ENCODE results near the gene ETFA. TPM values are rescaled to one million over a fixed set of nuclear protein-coding genes. Genes with fewer than 3 reads are reported as not detected.
A peak's percentile ranks its signal among the peaks of the same experiment; 100 is the strongest.

ETFA gene
- polyA plus RNA-seq, 3 donors, result 62.1 to 178 (median 166) TPM

GRCh38 chr15:76168237-76168984 is 142.9 kb downstream of the ETFA start:
- no peak overlapping the region for H3K27ac ChIP-seq (ENCODE audit: low read depth in 1 of 2, low read length in 2 of 2)
- H3K4me1 Mint-ChIP-seq, result peaks cover 30% of the 10 kb centered on the region
- 88% methylated on average over 13 of the region's 14 CpGs for WGBS (ENCODE audit: insufficient coverage)
- no peak for TF ChIP-seq CTCF (IDR thresholded peaks at IDR 0.05)
- DNase-seq, result no peak
- peak overlapping the region; percentile 69 for H2AFZ ChIP-seq (ENCODE audit: insufficient read depth, low read depth, low read length, poor library complexity, severe bottlenecking)
- H3K9ac ChIP-seq (ENCODE audit: insufficient read depth, low read length, poor library complexity, severe bottlenecking), result no peak overlapping the region
- H3K4me2 ChIP-seq (replicated peaks; ENCODE audit: extremely low read depth, low read length, poor library complexity, severe bottlenecking), result no peak overlapping the region
- intact Hi-C loops (cut with micrococcal nuclease), result no loop called here
- no peak overlapping the region for H3K4me3 Mint-ChIP-seq
- no peak overlapping the region for H3K27ac Mint-ChIP-seq
- peaks cover 30 to 32% of the 10 kb centered on the region in 2 donors for H3K4me1 ChIP-seq (ENCODE audit: control insufficient read depth in 1 of 2, insufficient read depth in 2 of 2, low read length in 2 of 2)
- no peaks in the 10 kb centered on the region for H3K27me3 ChIP-seq (ENCODE audit: control insufficient read depth in 2 of 2, insufficient read depth in 2 of 2, low read length in 2 of 2)
- H3K36me3 Mint-ChIP-seq, result no peaks in the 10 kb centered on the region
- no peaks in the 10 kb centered on the region for H3K9me3 ChIP-seq (replicated peaks in 1 of 2; ENCODE audit: control insufficient read depth in 1 of 2, insufficient read depth in 1 of 2, low read length in 2 of 2)
- no peak overlapping the region for H3K4me3 ChIP-seq (replicated peaks in 1 of 3; ENCODE audit: low read depth in 2 of 3, low read length in 3 of 3)
- no peaks in the 10 kb centered on the region for H4K20me1 ChIP-seq (ENCODE audit: insufficient read depth, low read length)
- no peaks in the 10 kb centered on the region for H3K79me2 ChIP-seq (ENCODE audit: insufficient read depth, low read length)
- H3K9me3 Mint-ChIP-seq, result peaks cover 0 to 4% (median 0%) of the 10 kb centered on the region in 7 donors
- H3K36me3 ChIP-seq (replicated peaks in 1 of 2; ENCODE audit: control insufficient read depth in 1 of 2, insufficient read depth in 2 of 2, low read length in 2 of 2), result no peaks in the 10 kb centered on the region
- peaks cover 3 to 6% (median 4%) of the 10 kb centered on the region in 3 donors for H3K27me3 Mint-ChIP-seq (ENCODE audit: low read depth in 3 of 3)

GRCh38 chr15:76165951-76166350 is 145.3 kb downstream of the ETFA start:
- Mint-ChIP-seq H3K27ac (no peak overlapping the region), H3K4me3 (no peak overlapping the region), H3K4me1 (peaks cover 37% of the 10 kb centered on the region), H3K9me3 (peaks cover 0 to 2% (median 0%) of the 10 kb centered on the region in 7 donors), H3K27me3 (ENCODE audit: low read depth in 3 of 3) (peaks cover 1 to 2% (median 1%) of the 10 kb centered on the region in 3 donors), H3K36me3 (no peaks in the 10 kb centered on the region)
- Histone ChIP-seq H4K20me1 (ENCODE audit: insufficient read depth, low read length) (no peaks in the 10 kb centered on the region), H3K9ac (ENCODE audit: insufficient read depth, low read length, poor library complexity, severe bottlenecking) (no peak overlapping the region), H3K9me3 (replicated peaks in 1 of 2; ENCODE audit: control insufficient read depth in 1 of 2, insufficient read depth in 1 of 2, low read length in 2 of 2) (no peaks in the 10 kb centered on the region), H2AFZ (ENCODE audit: insufficient read depth, low read depth, low read length, poor library complexity, severe bottlenecking) (no peak overlapping the region), H3K4me2 (replicated peaks; ENCODE audit: extremely low read depth, low read length, poor library complexity, severe bottlenecking) (no peak overlapping the region), H3K36me3 (replicated peaks in 1 of 2; ENCODE audit: control insufficient read depth in 1 of 2, insufficient read depth in 2 of 2, low read length in 2 of 2) (no peaks in the 10 kb centered on the region), H3K4me1 (ENCODE audit: control insufficient read depth in 1 of 2, insufficient read depth in 2 of 2, low read length in 2 of 2) (peaks cover 40 to 42% of the 10 kb centered on the region in 2 donors), H3K27me3 (ENCODE audit: control insufficient read depth in 2 of 2, insufficient read depth in 2 of 2, low read length in 2 of 2) (no peaks in the 10 kb centered on the region), H3K4me3 (replicated peaks in 1 of 3; ENCODE audit: low read depth in 2 of 3, low read length in 3 of 3) (no peak overlapping the region), H3K27ac (ENCODE audit: low read depth in 1 of 2, low read length in 2 of 2) (no peak overlapping the region), H3K79me2 (ENCODE audit: insufficient read depth, low read length) (no peaks in the 10 kb centered on the region)
- WGBS (ENCODE audit: insufficient coverage), result 96% methylated on average over 14 of the region's 15 CpGs
- TF ChIP-seq CTCF (IDR thresholded peaks at IDR 0.05), result no peak
- intact Hi-C loops (cut with micrococcal nuclease), result no loop called here
- no peak for DNase-seq

Other genes with a start within 250 kb of the ETFA start
- 1 to 10 TPM in 1 of 3 donors, under 1 TPM in 2; 0.40 to 2.3 (median 0.52) TPM for gene ISL2, start 25.3 kb upstream of the ETFA start, polyA plus RNA-seq